Activated B cell treated with CpG ODN at 0.5 μM for 24 hours (primary cell): ENCODE data around the gene NPW. TPM values are rescaled to one million over a fixed set of nuclear protein-coding genes. Genes with fewer than 3 reads are reported as not detected.

Experiments
- ATAC-seq: fragments of 200-7000 bp; cut with Tn5 transposase; one replicate; pipeline ENCODE4 v1.10.0; 2021; ENCODE audit warnings: low read depth, mild to moderate bottlenecking, moderate library complexity
- CTCF ChIA-PET: fragments of 350-600 bp; sonication (Branson Sonifier 250); formaldehyde crosslinking; loops from one replicate; lab custom pipeline; 2021; ENCODE audit warnings: antibody characterized with exemption; lab: Charles Lee
- POLR2A ChIA-PET: fragments of 350-600 bp; sonication (Branson Sonifier 250); formaldehyde crosslinking; loops from one replicate; lab custom pipeline; 2021; ENCODE audit warnings: antibody characterized with exemption; lab: Charles Lee
- DNase-seq: peaks from one replicate; pipeline ENCODE4 v3.0.0; 2022
- H3K27ac Mint-ChIP-seq: one replicate; pipeline ENCODE4 v1.8.0; 2020; ENCODE audit warnings: mixed read lengths
- H3K27me3 Mint-ChIP-seq: one replicate; pipeline ENCODE4 v1.8.0; 2021; ENCODE audit warnings: mixed read lengths
- H3K36me3 Mint-ChIP-seq: one replicate; pipeline ENCODE4 v1.8.0; 2021; ENCODE audit warnings: low read depth, mixed read lengths
- H3K4me1 Mint-ChIP-seq: one replicate; pipeline ENCODE4 v1.8.0; 2021; ENCODE audit warnings: mixed read lengths
- H3K4me3 Mint-ChIP-seq: one replicate; pipeline ENCODE4 v1.8.0; 2020; ENCODE audit warnings: mild to moderate bottlenecking, mixed read lengths
- H3K9me3 Mint-ChIP-seq: one replicate; pipeline ENCODE4 v1.8.0; 2020; ENCODE audit warnings: mixed read lengths
- CTCF ChIP-seq: fragments of 200-600 bp; IDR thresholded peaks from one replicate; pipeline ENCODE4 v1.8.0; 2022; ENCODE audit warnings: antibody characterized with exemption, mild to moderate bottlenecking
- intact Hi-C: fragments of 100-400 bp; cut with micrococcal nuclease; formaldehyde crosslinking; loops from one replicate; pipeline ENCODE4 v1.15.1; 2024
- total RNA-seq: library from RNA; stranded (reverse); gene quantifications from 2 replicates; pipeline ENCODE4 v1.2.3, GENCODE V29; 2022

The NPW gene
- total RNA-seq, 1 donor from 2014 or later = 1.5 TPM

GRCh38 chr16:1983544-1984346 is 35.8 kb upstream of the NPW start, which contains the start of gene GFER:
Gene GFER (plus strand): TSS chr16:1984193. CDS start chr16:1984219, 26 bp downstream.
- Mint-ChIP-seq H3K27ac (peak within 1 kb of the TSS; percentile 35), H3K27me3 (peaks cover 14% of the 10 kb centered on the region), H3K36me3 (peaks cover 16% of the 10 kb centered on the region), H3K4me3 (peak within 1 kb of the TSS; percentile 83), H3K9me3 (no peaks in the 10 kb centered on the region), H3K4me1 (peaks cover 27% of the 10 kb centered on the region)
- ChIA-PET POLR2A (interaction anchor here (0.6 to 21.9 kb wide), 8 partner anchors 8 to 657 kb away, joined by 3 to 351 read pairs (median 6); partner anchors contain the start of genes NDUFB10, RNF151, RPS2 and TBL3), CTCF (interaction anchor here (0.8 to 1.2 kb wide), 2 partner anchors 20 to 156 kb away, joined by 3 to 6 read pairs; no protein-coding TSS in a partner anchor)
- no peak for TF ChIP-seq CTCF
- DNase-seq = peak; percentile 80
- peak; percentile 92 for ATAC-seq
- intact Hi-C loops = loop anchor here (1.0 kb wide), 3 partner anchors 9 to 19 kb away; partner anchors contain the start of gene RPS2

- H3K4me1 Mint-ChIP-seq = peaks cover 30% of the 10 kb centered on the region
- peaks cover 14% of the 10 kb centered on the region for H3K27me3 Mint-ChIP-seq
- no peak for TF ChIP-seq CTCF
- DNase-seq = no peak
- peak overlapping the region; percentile 35 for H3K27ac Mint-ChIP-seq
- H3K9me3 Mint-ChIP-seq = no peaks in the 10 kb centered on the region
- peak; percentile 10 for ATAC-seq
- POLR2A ChIA-PET = interaction anchor here (0.6 to 21.9 kb wide), 9 partner anchors 7 to 658 kb away, joined by 3 to 351 read pairs (median 5); partner anchors contain the start of genes NDUFB10, RNF151, RPS2 and TBL3
- intact Hi-C loops = loop anchor here (1.0 kb wide), 3 partner anchors 8 to 20 kb away; partner anchors contain the start of gene RPS2
- CTCF ChIA-PET = interaction anchor here (0.8 to 1.2 kb wide), 2 partner anchors 19 to 156 kb away, joined by 3 to 6 read pairs; no protein-coding TSS in a partner anchor
- H3K36me3 Mint-ChIP-seq = peaks cover 16% of the 10 kb centered on the region
- peak overlapping the region; percentile 76 for H3K4me3 Mint-ChIP-seq
Measured at GRCh38 chr16:1984347-1985225, 35.0 kb upstream of the NPW start.

GRCh38 chr16:1985466-1986150 is 34.0 kb upstream of the NPW start:
- no peak for TF ChIP-seq CTCF
- CTCF ChIA-PET = interaction anchor here (0.7 kb wide), 1 partner anchor 22 kb away, joined by 3 read pairs; no protein-coding TSS in a partner anchor
- Mint-ChIP-seq H3K27ac (no peak overlapping the region), H3K9me3 (no peaks in the 10 kb centered on the region), H3K4me3 (peak overlapping the region; percentile 76), H3K4me1 (peaks cover 30% of the 10 kb centered on the region), H3K36me3 (peaks cover 16% of the 10 kb centered on the region), H3K27me3 (peaks cover 14% of the 10 kb centered on the region)
- DNase-seq (no peak), ATAC-seq (no peak)
- POLR2A ChIA-PET = interaction anchor here (0.6 to 21.9 kb wide), 5 partner anchors 14 to 56 kb away, joined by 3 to 351 read pairs (median 5); partner anchors contain the start of genes NDUFB10, RNF151, RPS2 and TBL3
- intact Hi-C loops = no loop called here

GRCh38 chr16:1987198-1987597 is 32.4 kb upstream of the NPW start:
- Mint-ChIP-seq H3K4me3 (no peak overlapping the region), H3K27ac (no peak overlapping the region), H3K9me3 (no peaks in the 10 kb centered on the region), H3K4me1 (peaks cover 35% of the 10 kb centered on the region), H3K36me3 (peaks cover 16% of the 10 kb centered on the region), H3K27me3 (peaks cover 7% of the 10 kb centered on the region)
- no peak for TF ChIP-seq CTCF
- no peak for ATAC-seq
- ChIA-PET POLR2A (interaction anchor here (0.6 to 21.9 kb wide), 3 partner anchors 22 to 1765 kb away, joined by 3 to 351 read pairs (median 4); partner anchors contain the start of genes NDUFB10, RNF151 and RPS2), CTCF (interaction anchor here (1.9 kb wide), 1 partner anchor 17 kb away, joined by 4 read pairs; no protein-coding TSS in a partner anchor)
- intact Hi-C loops = no loop called here
- no peak for DNase-seq
